Gastroesophageal sphincter (tissue), 4 donors: ENCODE measurements around the gene SEMA6A. TPM values are rescaled to one million over a fixed set of nuclear protein-coding genes. Genes with fewer than 3 reads are reported as not detected.
"Not testable (repeated sequence)": the region's sequence is repeated elsewhere in the genome, so short reads cannot be mapped to it uniquely, and the experiment has no call there.

ENCODE experiments used
- ATAC-seq: fragments of 150-250 bp; one replicate; pipeline ENCODE4 v1.9.1; 2016; ENCODE audit warnings: mild to moderate bottlenecking, moderate library complexity
- H3K27ac ChIP-seq, 4 donors: fragments of 200-600 bp; sonication (generic) in 3 of 4; 1 replicate in 3 of 4; 2 replicates in 1 of 4; pipeline ENCODE4 v1.5.1; 2016 to 2019
- H3K27me3 ChIP-seq: fragments of 200-600 bp; sonication (generic); one replicate; pipeline ENCODE4 v1.5.1; 2019
- H3K36me3 ChIP-seq, 2 donors: fragments of 200-600 bp; sonication (generic); one replicate each; pipeline ENCODE4 v1.5.1; 2019; ENCODE audit warnings: control low read depth in 1 of 2
- H3K4me1 ChIP-seq, 3 donors: fragments of 200-600 bp; sonication (generic); 1 replicate in 2 of 3; 2 replicates in 1 of 3; pipeline ENCODE4 v1.5.1; 2016 to 2019; ENCODE audit warnings: control low read depth in 2 of 3
- H3K4me3 ChIP-seq, 2 donors: fragments of 200-600 bp; sonication (generic); one replicate each; pipeline ENCODE4 v1.5.1; 2019; ENCODE audit warnings: mild to moderate bottlenecking in 1 of 2, moderate library complexity in 1 of 2
- H3K9me3 ChIP-seq, 3 donors: fragments of 200-600 bp; sonication (generic); one replicate each; pipeline ENCODE4 v1.5.1; 2017 to 2019; ENCODE audit warnings: control low read depth in 2 of 3
- CTCF ChIP-seq, 4 experiments: fragments of 200-600 bp in 2 of 4; fragments of 450-650 bp in 2 of 4; sonication (generic) in 1 of 4; IDR thresholded peaks; one replicate each; pipeline ENCODE4 v1.5.1; 2017 to 2019; ENCODE audit warnings: antibody characterized with exemption in 4 of 4, mild to moderate bottlenecking in 2 of 4, moderate library complexity in 2 of 4
- EP300 ChIP-seq: sonication (generic); formaldehyde crosslinking; IDR thresholded peaks from one replicate; pipeline ENCODE4 v1.6.1; 2017; ENCODE audit warnings: antibody characterized with exemption, mild to moderate bottlenecking
- POLR2A ChIP-seq, 2 donors: fragments of 450-650 bp; IDR thresholded peaks; one replicate each; pipeline ENCODE4 v1.6.1; 2017; ENCODE audit warnings: antibody characterized with exemption in 2 of 2, mild to moderate bottlenecking in 2 of 2, moderate library complexity in 1 of 2
- POLR2AphosphoS5 ChIP-seq: sonication (generic); formaldehyde crosslinking; IDR thresholded peaks from one replicate; pipeline ENCODE4 v1.6.1; 2017; ENCODE audit warnings: antibody characterized with exemption
- WGBS, 2 donors: methylation state at CpG; one replicate each; pipeline ENCODE4 v1.1.5; 2018; ENCODE audit warnings: low coverage in 1 of 2; 5-methylcytosine and 5-hydroxymethylcytosine counted together
- total RNA-seq, 4 donors: library from RNA; depleted of rRNA; stranded (reverse); fragments of >200 nt; gene quantifications; one replicate each; pipeline ENCODE4 v1.1.0, GENCODE V29; 2016

Gene SEMA6A
- total RNA-seq, 4 donors from 2014 or later, result 10.9 to 19.8 (median 17.8) TPM

GRCh38 chr5:116546033-116546742, 28.4 kb downstream of the SEMA6A start:
- Histone ChIP-seq H3K36me3 (no peaks in the 10 kb centered on the region), H3K4me1 (no peaks in the 10 kb centered on the region), H3K9me3 (peaks cover 0 to 21% (median 0%) of the 10 kb centered on the region in 3 donors), H3K27ac (no peak overlapping the region), H3K4me3 (no peak overlapping the region), H3K27me3 (no peaks in the 10 kb centered on the region)
- no peak for TF ChIP-seq POLR2A (IDR thresholded peaks at IDR 0.05)
- no peak for TF ChIP-seq POLR2AphosphoS5
- no peak for TF ChIP-seq EP300
- no peak for TF ChIP-seq CTCF (IDR thresholded peaks at IDR 0.05)
- no peak for ATAC-seq
- WGBS, 2 donors, result 87 to 100% methylated on average over 1 of the region's 1 CpG

DNA sequence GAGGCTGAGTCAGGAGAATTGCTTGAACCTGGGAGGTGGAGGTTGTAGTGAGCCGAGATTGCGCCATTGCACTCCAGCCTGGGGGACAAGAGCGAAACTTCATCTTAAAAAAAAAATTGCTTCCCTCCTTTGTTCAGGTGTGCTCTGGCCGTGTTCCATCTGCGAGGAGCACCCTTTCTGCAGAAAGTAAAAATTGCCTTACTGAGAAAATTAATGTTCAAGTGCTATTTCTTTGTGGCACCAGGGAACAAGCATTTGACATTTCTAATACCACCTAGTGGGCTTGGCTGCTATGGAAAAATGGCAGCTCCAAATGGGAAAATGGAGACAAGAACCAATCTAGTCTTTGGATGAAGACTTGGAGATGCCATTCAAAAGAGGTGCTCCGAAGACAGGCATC, 29.2 kb downstream of the SEMA6A start:
- not testable (repeated sequence) for ATAC-seq, H3K27me3 ChIP-seq, H3K36me3 ChIP-seq, H3K27ac ChIP-seq, H3K4me1 ChIP-seq, H3K4me3 ChIP-seq
- H3K9me3 ChIP-seq, result peaks cover 0 to 21% (median 0%) of the 10 kb centered on the region in 3 donors
- WGBS, 2 donors, result 94 to 96% methylated on average over 6 of the region's 6 CpGs

DNA sequence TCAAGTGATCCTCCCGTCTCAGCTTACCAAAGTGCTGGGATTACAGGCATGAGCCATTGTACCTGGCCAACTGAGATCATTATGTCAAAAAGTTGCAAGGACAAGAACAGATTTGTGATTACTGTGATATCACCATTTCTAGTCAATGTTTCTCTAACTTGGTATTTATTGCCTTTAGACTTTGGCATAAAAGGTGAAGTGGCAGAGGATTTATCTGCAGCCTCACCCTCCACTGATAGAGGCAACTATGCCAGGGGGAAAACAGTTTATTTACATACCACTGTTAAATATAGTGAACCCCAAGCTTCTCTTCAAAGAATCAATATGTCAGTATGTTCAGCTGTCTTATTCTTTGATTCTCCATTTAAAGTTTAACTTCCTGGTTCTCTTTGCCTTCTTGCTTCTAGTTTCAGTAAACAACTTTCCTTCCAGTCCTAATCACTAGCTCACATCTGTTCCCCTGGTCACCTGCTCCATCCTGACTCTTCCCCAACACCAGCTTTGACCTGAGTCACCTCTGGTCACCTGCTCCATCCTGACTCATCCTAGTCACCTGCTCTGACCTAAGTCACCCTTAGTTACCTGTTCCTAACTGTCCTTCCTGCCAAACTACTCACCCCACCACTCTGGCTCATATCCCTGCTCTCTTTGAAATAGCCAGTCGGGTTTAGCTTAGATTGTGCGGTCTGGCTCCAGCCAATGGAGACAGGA, 29.9 kb downstream of the SEMA6A start:
- H3K4me3 ChIP-seq, result no peak overlapping the region
- no peak overlapping the region for H3K27ac ChIP-seq
- TF ChIP-seq EP300, result no peak
- no peak for TF ChIP-seq POLR2AphosphoS5
- TF ChIP-seq POLR2A (IDR thresholded peaks at IDR 0.05), result no peak
- no peak for TF ChIP-seq CTCF (IDR thresholded peaks at IDR 0.05)
- no peak for ATAC-seq
- no peaks in the 10 kb centered on the region for H3K4me1 ChIP-seq
- no peaks in the 10 kb centered on the region for H3K36me3 ChIP-seq
- H3K27me3 ChIP-seq, result no peaks in the 10 kb centered on the region
- peaks cover 0 to 21% (median 0%) of the 10 kb centered on the region in 3 donors for H3K9me3 ChIP-seq
- 86 to 100% methylated on average over 1 to 3 of the region's 3 CpGs for WGBS, 2 donors

DNA sequence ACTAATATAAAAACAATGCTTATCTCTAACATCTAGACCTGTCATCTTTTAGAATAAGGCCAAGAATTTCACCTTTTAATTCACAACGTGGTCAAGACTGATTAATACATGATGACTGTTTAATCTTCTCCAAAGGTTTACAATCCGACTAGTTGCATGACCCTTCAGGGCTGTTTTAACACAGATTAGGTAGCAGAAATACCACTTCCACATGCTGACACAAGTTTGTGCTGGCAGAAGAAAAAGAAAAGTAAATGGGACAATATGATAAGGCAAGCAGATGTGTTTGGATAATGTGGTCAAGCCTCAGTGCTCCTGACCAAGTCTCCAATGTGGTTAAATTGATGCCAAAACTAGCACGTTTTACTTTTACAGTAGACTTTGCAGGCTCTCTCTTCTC, 31.1 kb downstream of the SEMA6A start:
- WGBS, 2 donors, result 18 to 49% methylated on average over 3 of the region's 3 CpGs
- Histone ChIP-seq H3K27ac (no peak overlapping the region), H3K9me3 (peaks cover 0 to 21% (median 0%) of the 10 kb centered on the region in 3 donors), H3K4me3 (no peak overlapping the region), H3K4me1 (no peaks in the 10 kb centered on the region), H3K36me3 (no peaks in the 10 kb centered on the region), H3K27me3 (no peaks in the 10 kb centered on the region)
- ATAC-seq, result no peak
- no peak for TF ChIP-seq CTCF (IDR thresholded peaks at IDR 0.05)
- no peak for TF ChIP-seq EP300
- no peak for TF ChIP-seq POLR2A (IDR thresholded peaks at IDR 0.05)
- TF ChIP-seq POLR2AphosphoS5, result no peak

DNA sequence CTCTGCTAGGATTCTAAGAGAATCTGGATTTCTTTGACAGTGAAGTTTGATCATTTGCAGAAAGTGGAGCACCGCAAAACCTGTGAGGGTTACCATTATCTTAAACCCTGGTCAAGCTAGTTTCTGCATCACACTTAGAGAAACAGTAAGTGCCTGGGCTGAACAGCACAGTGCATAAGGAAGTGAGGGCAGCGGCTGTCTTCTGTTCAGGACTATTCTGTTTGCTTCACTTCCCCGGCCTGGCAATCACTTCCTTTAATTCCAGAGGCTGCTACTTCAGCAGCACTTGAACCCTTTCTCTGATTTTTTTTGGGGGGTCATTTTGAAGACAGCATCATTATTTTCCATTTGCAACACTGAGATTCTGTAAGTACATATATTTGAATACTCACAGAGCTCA, 32.0 kb downstream of the SEMA6A start:
- Histone ChIP-seq H3K27ac (no peak overlapping the region), H3K27me3 (no peaks in the 10 kb centered on the region), H3K36me3 (no peaks in the 10 kb centered on the region), H3K9me3 (peaks cover 0 to 21% (median 0%) of the 10 kb centered on the region in 3 donors), H3K4me3 (no peak overlapping the region), H3K4me1 (no peaks in the 10 kb centered on the region)
- WGBS, 2 donors, result 75 to 86% methylated on average over 3 of the region's 3 CpGs
- ATAC-seq, result no peak
- TF ChIP-seq POLR2AphosphoS5, result no peak
- no peak for TF ChIP-seq EP300
- no peak for TF ChIP-seq POLR2A (IDR thresholded peaks at IDR 0.05)
- TF ChIP-seq CTCF (IDR thresholded peaks at IDR 0.05), result no peak
